Hepatocyte (in vitro differentiated cells): ENCODE data around the gene ZNF750. TPM values are rescaled to one million over a fixed set of nuclear protein-coding genes. Genes with fewer than 3 reads are reported as not detected.

Experiments
- DNase-seq: peaks from one replicate; pipeline ENCODE4 v3.0.0-alpha.2; 2016; ENCODE audit warnings: low spot score
- H2AFZ ChIP-seq: fragments of 200-600 bp; sonication (generic); 2 replicates; pipeline ENCODE4 v1.6.0; 2016; ENCODE audit warnings: antibody characterized with exemption, mild to moderate bottlenecking
- H3K27ac ChIP-seq: fragments of 200-600 bp; sonication (generic); 2 replicates; pipeline ENCODE4 v1.5.1; 2016; ENCODE audit warnings: mild to moderate bottlenecking
- H3K27me3 ChIP-seq: fragments of 200-600 bp; sonication (generic); 2 replicates; pipeline ENCODE4 v1.6.1; 2016
- H3K36me3 ChIP-seq: fragments of 200-600 bp; sonication (generic); replicated peaks from 2 replicates; pipeline ENCODE4 v1.5.1; 2016; ENCODE audit warnings: low read depth; ENCODE audit not compliant: insufficient read depth
- H3K4me1 ChIP-seq: fragments of 200-600 bp; sonication (generic); 2 replicates; pipeline ENCODE4 v1.5.1; 2016; ENCODE audit warnings: mild to moderate bottlenecking, moderate library complexity; ENCODE audit not compliant: insufficient read depth
- H3K4me2 ChIP-seq: fragments of 200-600 bp; sonication (generic); 2 replicates; pipeline ENCODE4 v1.6.0; 2016
- H3K4me3 ChIP-seq: fragments of 200-600 bp; sonication (generic); 2 replicates; pipeline ENCODE4 v1.5.1; 2016; ENCODE audit warnings: mild to moderate bottlenecking
- H3K79me2 ChIP-seq: fragments of 200-600 bp; sonication (generic); 2 replicates; pipeline ENCODE4 v1.6.0; 2017; ENCODE audit warnings: mild to moderate bottlenecking
- H3K9me2 ChIP-seq: fragments of 200-600 bp; sonication (generic); replicated peaks from 2 replicates; pipeline ENCODE4 v1.6.0; 2017; ENCODE audit warnings: mild to moderate bottlenecking; ENCODE audit not compliant: insufficient read depth
- H3K9me3 ChIP-seq: fragments of 200-600 bp; sonication (generic); 2 replicates; pipeline ENCODE4 v1.5.1; 2016; ENCODE audit warnings: low read depth, mild to moderate bottlenecking
- H4K20me1 ChIP-seq: fragments of 200-600 bp; sonication (generic); 2 replicates; pipeline ENCODE4 v1.6.0; 2016; ENCODE audit warnings: mild to moderate bottlenecking; ENCODE audit not compliant: insufficient read depth, poor library complexity, severe bottlenecking
- EZH2 ChIP-seq: fragments of 200-600 bp; sonication (generic); IDR thresholded peaks from 2 replicates; pipeline ENCODE4 v1.6.1; 2016; ENCODE audit warnings: antibody characterized with exemption, mild to moderate bottlenecking, borderline replicate concordance
- EZH2phosphoT487 ChIP-seq: fragments of 200-600 bp; sonication (generic); IDR thresholded peaks from one replicate; pipeline ENCODE4 v1.6.1; 2018; ENCODE audit warnings: antibody characterized with exemption, mild to moderate bottlenecking, low read depth, moderate library complexity; ENCODE audit not compliant: unreplicated experiment, severe bottlenecking
- WGBS: methylation state at CpG from one replicate; pipeline ENCODE4 v1.1.6; 2016; ENCODE audit warnings: low lambda C conversion rate; ENCODE audit errors: missing lambda C conversion rate; 5-methylcytosine and 5-hydroxymethylcytosine counted together
- polyA plus RNA-seq: library from polyadenylated mRNA; unstranded; fragments of >200 nt; fragmentation: Nextera tagmentation; extraction: Ambion mirVana; gene quantifications from 2 replicates; pipeline ENCODE4 v1.2.1, GENCODE V29; 2016
- total RNA-seq: library from RNA; depleted of rRNA; stranded (reverse); fragments of >200 nt; gene quantifications from 2 replicates; pipeline ENCODE4 v1.2.3, GENCODE V29; 2014
- TF ChIP-seq, protein P1 (sequence below): fragments of 200-600 bp; sonication (generic); IDR thresholded peaks from 2 replicates; pipeline ENCODE4 v1.5.1; 2016; ENCODE audit warnings: antibody characterized with exemption, mild to moderate bottlenecking; ENCODE audit not compliant: poor library complexity

The ZNF750 gene
- total and polyA plus RNA-seq, 2 experiments from 2014 or later, result 0.27 to 2.1 TPM

DNA sequence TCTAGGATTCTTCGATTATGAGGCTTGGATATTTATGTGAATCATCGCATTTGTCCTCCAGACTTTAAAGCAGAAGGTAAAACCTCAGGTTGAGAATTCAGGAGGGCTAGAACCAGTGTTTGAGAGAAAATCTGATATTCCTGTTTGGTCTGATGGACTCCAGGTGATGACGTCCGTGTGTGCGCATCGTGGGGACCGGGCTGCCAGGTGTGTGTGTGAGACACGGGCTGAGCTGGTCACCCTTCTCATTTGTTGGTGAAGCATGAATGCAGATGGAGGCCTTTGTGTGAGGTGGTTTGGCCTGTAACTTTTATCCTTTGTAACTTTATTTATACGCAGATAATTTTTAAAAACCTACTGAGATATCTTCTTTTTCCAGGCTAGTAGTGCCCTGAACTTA lies 42.8 kb downstream of the ZNF750 start:
- Histone ChIP-seq H4K20me1 (no peaks in the 10 kb centered on the region), H2AFZ (no peak overlapping the region), H3K79me2 (no peaks in the 10 kb centered on the region), H3K9me2 (no peaks in the 10 kb centered on the region), H3K9me3 (no peaks in the 10 kb centered on the region), H3K4me1 (peaks cover 18% of the 10 kb centered on the region), H3K4me2 (no peak overlapping the region), H3K27me3 (no peaks in the 10 kb centered on the region), H3K27ac (no peak overlapping the region), H3K36me3 (no peaks in the 10 kb centered on the region), H3K4me3 (no peak overlapping the region)
- no peak for DNase-seq
- WGBS, result 97% methylated on average over 9 of the region's 9 CpGs
- TF ChIP-seq EZH2phosphoT487 (no peak), EZH2 (no peak)
- TF ChIP-seq, protein P1, sequence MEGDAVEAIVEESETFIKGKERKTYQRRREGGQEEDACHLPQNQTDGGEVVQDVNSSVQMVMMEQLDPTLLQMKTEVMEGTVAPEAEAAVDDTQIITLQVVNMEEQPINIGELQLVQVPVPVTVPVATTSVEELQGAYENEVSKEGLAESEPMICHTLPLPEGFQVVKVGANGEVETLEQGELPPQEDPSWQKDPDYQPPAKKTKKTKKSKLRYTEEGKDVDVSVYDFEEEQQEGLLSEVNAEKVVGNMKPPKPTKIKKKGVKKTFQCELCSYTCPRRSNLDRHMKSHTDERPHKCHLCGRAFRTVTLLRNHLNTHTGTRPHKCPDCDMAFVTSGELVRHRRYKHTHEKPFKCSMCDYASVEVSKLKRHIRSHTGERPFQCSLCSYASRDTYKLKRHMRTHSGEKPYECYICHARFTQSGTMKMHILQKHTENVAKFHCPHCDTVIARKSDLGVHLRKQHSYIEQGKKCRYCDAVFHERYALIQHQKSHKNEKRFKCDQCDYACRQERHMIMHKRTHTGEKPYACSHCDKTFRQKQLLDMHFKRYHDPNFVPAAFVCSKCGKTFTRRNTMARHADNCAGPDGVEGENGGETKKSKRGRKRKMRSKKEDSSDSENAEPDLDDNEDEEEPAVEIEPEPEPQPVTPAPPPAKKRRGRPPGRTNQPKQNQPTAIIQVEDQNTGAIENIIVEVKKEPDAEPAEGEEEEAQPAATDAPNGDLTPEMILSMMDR, result no peak

DNA sequence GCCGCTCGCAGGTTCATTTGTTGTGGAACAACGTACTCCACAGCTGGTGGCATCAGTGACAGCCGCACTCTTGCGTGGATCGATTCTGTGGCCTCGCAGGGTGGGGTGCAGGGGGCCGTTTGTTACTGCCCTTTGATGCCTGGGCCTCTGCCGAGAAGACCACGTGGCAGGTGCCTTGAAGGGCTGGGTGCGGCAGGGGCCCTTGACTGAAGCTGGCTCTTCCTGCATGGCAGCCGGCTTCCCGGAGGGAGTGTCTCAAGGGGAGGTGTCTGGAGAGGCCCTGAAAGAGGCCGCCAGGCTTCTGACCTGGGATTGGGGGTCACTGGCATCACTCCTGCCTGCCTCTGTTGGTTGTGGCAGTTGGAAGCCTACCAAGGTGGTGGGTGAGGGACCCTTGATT lies 44.2 kb downstream of the ZNF750 start:
- H3K27ac ChIP-seq, result no peak overlapping the region
- DNase-seq, result no peak

DNA sequence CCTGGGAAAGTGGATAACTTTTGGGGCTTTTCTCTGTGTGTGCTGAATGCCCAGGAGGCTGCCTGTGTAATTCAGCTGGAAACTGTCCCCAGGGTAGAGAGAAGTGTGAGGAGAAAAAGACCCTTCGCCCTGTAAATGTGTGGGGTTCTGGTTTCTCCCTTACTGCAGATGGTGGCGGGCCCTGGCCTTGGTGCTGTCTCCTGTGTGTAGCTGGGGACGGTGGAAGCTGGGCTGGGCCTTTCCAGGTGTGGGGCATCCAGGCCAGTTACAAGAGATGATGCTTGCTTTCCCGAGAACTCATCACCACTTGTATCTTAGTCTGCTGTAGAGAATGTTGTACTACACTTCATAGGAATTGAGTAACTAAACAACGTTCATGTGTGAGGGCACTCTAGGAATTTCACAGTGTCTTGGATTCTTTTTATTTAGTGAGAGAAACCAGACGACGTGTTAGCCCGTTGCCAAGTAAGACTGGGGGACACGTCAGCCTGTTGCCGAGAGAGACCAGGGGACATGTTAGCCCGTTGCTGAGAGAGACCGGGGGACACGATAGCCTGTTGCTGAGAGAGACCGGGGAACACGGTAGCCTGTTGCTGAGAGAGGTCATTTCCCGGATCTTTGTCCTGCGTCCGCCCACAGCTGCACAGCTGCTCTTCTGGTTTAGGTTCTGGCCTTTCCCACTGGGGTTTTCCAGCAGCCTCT lies 44.9 kb downstream of the ZNF750 start:
- Histone ChIP-seq H3K27me3 (no peaks in the 10 kb centered on the region), H3K4me3 (no peak overlapping the region), H3K79me2 (no peaks in the 10 kb centered on the region), H2AFZ (no peak overlapping the region), H3K9me2 (no peaks in the 10 kb centered on the region), H3K27ac (peak overlapping the region; percentile 47), H3K4me1 (peaks cover 18% of the 10 kb centered on the region), H4K20me1 (no peaks in the 10 kb centered on the region), H3K4me2 (no peak overlapping the region), H3K36me3 (no peaks in the 10 kb centered on the region), H3K9me3 (no peaks in the 10 kb centered on the region)
- no peak for DNase-seq
- TF ChIP-seq EZH2phosphoT487 (no peak), EZH2 (no peak)
- TF ChIP-seq, protein P1, result no peak
- WGBS, result 71% methylated on average over 18 of the region's 18 CpGs

More for the DNA sequence above, 44.2 kb downstream of the ZNF750 start:
- Histone ChIP-seq H3K36me3 (no peaks in the 10 kb centered on the region), H3K4me1 (peaks cover 18% of the 10 kb centered on the region), H3K4me3 (no peak overlapping the region), H4K20me1 (no peaks in the 10 kb centered on the region), H3K9me3 (no peaks in the 10 kb centered on the region), H2AFZ (no peak overlapping the region), H3K27me3 (no peaks in the 10 kb centered on the region), H3K4me2 (no peak overlapping the region), H3K79me2 (no peaks in the 10 kb centered on the region), H3K9me2 (no peaks in the 10 kb centered on the region)
- WGBS, result 97% methylated on average over 14 of the region's 14 CpGs
- TF ChIP-seq EZH2phosphoT487, result no peak
- TF ChIP-seq, protein P1, result no peak
- no peak for TF ChIP-seq EZH2
